NB4 (cell line): Measurements from ENCODE around the gene LRIG1.

Experiments used
- MYC ChIP-seq: IDR thresholded peaks from 2 replicates; pipeline ENCODE4 v1.6.1; 2011; ENCODE audit warnings: low read depth, low read length
- POLR2A ChIP-seq: IDR thresholded peaks from 2 replicates; pipeline ENCODE4 v1.6.1; 2011; ENCODE audit warnings: mild to moderate bottlenecking; ENCODE audit not compliant: insufficient read length; ENCODE audit errors: extremely low read depth
- TF ChIP-seq, protein P1 (sequence below): IDR thresholded peaks from one replicate; pipeline ENCODE4 v1.5.1; 2012; ENCODE audit warnings: low read depth, low read length

GRCh38 chr3:66411961-66412887 is 88.6 kb downstream of the LRIG1 start:
- TF ChIP-seq, protein P1, sequence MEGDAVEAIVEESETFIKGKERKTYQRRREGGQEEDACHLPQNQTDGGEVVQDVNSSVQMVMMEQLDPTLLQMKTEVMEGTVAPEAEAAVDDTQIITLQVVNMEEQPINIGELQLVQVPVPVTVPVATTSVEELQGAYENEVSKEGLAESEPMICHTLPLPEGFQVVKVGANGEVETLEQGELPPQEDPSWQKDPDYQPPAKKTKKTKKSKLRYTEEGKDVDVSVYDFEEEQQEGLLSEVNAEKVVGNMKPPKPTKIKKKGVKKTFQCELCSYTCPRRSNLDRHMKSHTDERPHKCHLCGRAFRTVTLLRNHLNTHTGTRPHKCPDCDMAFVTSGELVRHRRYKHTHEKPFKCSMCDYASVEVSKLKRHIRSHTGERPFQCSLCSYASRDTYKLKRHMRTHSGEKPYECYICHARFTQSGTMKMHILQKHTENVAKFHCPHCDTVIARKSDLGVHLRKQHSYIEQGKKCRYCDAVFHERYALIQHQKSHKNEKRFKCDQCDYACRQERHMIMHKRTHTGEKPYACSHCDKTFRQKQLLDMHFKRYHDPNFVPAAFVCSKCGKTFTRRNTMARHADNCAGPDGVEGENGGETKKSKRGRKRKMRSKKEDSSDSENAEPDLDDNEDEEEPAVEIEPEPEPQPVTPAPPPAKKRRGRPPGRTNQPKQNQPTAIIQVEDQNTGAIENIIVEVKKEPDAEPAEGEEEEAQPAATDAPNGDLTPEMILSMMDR: no peak
- no peak for TF ChIP-seq POLR2A
- TF ChIP-seq MYC: no peak
